Fibroblast of skin of left biceps (primary cell): ENCODE measurements around the gene AXDND1.

ENCODE experiments used
- DNase-seq, 2 experiments: peaks; one replicate each; pipeline ENCODE4 v3.0.0-alpha.2; 2013; ENCODE audit warnings: low read depth in 2 of 2

Gene AXDND1

DNA sequence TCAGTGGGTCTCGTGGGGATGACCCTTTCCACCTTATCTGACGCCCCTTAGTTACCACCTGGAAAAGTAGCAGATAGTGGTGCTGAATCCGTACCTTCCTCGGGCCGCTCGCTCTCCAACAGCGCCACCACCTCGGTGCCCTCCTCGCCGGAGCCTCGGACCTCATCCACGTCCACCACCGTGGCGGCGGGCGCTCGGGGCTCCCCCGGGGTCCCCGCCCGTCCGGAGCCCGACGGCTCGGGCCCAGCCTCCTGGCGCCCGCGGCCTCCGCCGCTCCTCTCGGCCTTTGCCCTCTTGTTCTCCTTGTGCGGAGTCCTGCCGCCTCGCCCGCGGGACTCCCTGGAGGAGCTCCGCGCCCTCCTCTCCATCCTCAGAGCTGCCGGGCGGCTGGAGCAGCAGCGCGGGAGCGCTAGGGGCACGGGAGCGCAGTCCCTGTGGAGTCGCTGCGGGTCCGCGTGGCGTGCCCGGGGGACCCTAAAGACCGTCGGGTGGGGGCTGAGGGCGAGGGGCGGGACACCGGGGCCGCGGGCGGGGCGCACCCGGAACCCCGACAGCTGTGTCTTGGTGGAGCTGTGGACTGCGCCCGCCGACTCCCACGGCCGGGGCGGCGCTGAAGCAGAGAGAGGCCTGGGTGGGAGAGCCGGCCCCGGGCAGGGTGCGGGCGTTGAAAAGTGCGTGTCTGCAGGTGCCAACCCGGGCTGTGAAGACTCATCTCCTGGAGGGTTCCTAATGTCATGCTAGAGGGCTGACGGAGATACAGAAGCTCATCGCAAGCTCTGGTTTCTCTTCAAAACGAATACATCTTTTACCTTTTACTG is 209.9 kb downstream of the AXDND1 start, which contains the start of gene NPHS2:
TSS of gene NPHS2 (minus strand) at position 452 of the 818 bp plus-strand sequence. CDS start at position 368, 84 bp downstream.
- DNase-seq = no peak

DNA sequence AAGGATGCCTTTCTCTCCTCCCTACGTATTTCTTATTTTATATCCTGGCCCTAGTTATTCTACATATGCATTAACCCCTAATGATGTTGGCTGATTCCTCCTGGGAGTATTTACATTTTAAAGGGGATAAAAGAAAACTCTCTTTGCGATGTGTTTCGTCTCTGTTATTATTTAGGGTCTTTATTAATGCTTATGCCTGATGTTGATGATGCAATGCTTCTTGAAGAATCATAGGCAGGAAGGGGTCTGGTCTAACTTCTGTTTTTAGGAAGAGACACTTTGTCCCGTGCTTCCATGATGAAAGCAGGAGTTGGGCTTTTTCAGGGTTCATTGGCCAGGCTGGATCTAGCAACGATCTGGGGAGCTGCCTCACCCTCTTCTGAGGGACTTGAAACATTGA is 210.7 kb downstream of the AXDND1 start:
- DNase-seq = no peak

DNA sequence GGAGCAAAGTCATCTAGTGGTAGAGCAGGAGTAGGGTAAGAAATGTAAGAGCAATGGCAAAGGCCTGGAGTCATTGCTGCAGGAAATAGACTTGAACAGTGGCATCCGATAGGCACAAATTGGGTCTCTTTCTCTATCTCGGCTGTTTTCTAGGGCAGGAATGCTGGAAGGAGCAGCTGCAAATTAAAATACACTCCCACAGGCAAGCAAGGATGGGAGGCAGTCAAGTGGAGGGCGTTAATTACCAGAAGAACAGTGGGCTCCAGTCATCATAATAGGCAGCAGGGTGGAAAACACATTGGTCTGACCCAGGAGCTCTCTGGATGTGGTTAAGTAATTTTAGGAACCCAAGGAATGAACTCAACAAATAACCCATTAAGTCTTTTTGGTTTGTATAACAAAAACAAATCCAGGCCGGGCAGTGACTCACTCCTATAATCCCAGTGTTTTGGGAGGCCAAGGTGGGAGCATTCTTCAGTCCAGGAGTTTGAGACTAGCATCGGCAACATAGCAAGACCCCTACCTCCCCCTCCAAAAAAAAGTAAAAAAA is 218.1 kb downstream of the AXDND1 start:
- DNase-seq = no peak

DNA sequence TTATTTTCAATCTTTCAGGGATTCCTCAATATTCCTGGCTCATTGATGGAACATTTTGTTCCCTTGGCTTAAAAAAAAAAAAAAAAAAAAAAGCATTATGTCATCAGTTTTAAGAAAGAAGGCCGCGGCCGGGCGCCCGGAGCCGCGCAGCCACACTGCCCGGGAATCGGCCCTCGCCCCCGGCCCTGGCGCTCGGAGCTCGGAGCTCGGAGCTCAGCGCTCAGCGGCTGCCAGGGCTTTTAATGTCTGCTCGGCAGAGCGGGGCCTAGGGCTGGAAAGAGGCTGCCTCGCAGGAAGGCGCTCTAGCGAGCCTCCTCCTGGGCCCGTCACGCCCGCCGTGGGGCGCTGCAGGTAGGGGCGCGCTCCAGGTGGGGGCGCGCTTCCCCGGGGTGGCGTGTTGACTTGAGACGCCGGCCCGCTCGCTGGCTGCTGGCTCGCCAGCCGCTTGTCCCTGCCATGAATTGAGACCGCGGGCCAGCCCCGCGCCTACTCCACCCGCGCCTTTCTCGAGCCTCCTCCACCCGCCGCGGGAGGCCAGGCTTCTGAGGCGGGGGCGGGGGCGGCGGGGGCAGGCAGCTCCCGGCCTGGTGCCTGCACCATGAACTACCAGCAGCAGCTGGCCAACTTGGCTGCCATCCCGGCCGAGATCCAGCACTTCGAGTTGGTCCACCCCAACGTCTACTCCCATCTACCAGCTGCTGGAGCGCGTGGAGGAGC is 220.5 kb downstream of the AXDND1 start:
- DNase-seq = no peak

DNA sequence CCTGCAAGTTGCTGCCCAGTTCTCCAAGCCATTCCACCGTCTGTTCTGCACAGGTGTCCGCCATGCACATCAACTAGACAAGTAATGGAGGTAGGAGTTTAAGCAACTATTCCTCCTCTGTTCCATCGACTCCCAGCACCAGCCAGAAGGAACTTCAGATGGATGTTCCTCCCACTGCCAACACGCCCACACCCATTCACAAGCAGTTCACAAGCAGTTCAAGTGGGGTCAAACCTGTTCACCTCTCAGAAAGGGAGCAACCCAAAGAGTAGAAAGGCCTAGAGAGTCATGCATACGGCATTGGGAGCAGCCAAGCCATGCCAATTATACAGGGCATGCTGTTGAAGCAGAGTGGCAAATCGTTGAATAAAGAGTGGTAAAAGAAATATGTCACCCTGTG is 221.6 kb downstream of the AXDND1 start:
- no peak for DNase-seq

DNA sequence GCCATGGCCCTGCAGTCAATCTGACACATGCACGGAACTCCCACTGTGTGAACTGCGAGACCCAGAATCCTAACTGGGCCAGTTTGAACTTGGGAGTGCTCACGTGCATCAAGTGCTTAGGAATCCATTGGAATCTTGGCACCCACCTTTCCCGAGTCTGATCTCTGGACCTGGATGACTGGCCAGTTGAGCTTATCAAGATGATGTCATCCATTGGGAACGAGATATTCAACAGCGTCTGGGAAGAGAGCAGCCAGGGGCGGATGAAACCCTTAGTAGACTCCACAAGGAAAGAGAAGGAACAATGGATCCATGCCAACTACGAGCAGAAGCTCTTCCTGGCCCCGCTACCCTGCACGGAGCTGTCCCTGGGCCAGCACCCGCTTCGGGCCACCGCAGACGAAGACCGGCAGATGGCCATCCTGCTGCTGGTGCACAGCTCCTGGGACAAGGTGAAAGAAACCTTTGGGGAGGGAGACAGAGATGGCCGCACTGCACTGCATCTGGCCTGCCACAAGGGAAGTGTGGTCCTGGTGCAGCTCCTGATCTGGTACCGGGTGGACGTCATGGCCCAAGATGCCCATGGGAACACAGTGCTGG is 222.8 kb downstream of the AXDND1 start:
- DNase-seq = no peak

DNA sequence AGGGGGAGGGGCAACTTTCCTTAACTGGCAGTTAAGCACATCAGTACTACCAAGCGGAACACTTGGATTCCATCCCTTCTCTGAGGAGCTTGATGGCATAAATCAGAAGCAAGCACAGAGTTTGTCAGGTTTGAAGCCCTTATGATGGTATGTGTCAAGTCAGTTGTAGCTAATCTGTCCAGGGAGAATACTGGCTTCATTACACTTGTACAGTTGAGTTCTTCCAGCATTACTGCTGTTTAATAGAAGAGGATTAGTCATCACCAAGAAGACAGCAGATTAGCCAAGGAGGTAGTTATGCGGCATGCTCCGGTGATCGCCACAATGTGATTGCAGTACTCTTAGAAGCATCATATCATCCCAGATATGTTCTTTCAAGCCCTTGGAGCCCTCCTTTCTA is 223.7 kb downstream of the AXDND1 start:
- no peak for DNase-seq

DNA sequence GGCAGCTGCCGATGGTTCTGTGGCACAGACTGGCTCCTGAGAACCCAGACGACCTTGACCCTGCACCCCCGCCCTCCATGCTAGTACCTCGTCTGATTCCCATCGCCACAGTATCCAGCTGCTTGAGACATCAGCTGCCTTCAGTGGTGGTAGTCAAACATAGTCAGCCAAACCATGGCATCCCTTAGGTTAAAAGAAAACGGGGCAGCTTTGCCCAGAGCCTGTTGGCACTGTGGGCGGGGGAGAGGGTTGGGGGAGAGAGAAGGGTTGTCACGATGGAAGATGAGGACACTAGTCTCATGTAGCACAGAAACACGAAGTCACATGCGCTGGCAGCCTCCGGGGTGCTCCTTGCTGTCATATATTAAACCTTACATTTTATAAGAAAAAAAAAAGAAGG is 224.9 kb downstream of the AXDND1 start:
- no peak for DNase-seq

DNA sequence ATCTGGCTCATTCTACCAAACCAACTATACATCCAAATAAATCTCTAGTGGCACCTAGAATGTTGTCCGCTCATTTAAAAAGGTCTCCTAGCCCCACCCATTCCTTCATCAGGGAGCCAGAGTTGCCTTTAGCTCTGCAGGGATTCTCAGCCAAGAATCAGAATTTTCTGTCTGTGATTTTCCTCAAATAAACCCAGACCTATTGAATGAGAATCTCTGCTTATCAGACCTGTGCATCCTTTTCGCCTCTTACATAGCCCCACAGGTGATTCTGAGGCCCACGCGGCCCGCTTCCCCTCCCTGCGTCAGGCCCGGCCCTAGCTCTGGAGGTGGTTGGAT is 225.5 kb downstream of the AXDND1 start:
- no peak for DNase-seq

DNA sequence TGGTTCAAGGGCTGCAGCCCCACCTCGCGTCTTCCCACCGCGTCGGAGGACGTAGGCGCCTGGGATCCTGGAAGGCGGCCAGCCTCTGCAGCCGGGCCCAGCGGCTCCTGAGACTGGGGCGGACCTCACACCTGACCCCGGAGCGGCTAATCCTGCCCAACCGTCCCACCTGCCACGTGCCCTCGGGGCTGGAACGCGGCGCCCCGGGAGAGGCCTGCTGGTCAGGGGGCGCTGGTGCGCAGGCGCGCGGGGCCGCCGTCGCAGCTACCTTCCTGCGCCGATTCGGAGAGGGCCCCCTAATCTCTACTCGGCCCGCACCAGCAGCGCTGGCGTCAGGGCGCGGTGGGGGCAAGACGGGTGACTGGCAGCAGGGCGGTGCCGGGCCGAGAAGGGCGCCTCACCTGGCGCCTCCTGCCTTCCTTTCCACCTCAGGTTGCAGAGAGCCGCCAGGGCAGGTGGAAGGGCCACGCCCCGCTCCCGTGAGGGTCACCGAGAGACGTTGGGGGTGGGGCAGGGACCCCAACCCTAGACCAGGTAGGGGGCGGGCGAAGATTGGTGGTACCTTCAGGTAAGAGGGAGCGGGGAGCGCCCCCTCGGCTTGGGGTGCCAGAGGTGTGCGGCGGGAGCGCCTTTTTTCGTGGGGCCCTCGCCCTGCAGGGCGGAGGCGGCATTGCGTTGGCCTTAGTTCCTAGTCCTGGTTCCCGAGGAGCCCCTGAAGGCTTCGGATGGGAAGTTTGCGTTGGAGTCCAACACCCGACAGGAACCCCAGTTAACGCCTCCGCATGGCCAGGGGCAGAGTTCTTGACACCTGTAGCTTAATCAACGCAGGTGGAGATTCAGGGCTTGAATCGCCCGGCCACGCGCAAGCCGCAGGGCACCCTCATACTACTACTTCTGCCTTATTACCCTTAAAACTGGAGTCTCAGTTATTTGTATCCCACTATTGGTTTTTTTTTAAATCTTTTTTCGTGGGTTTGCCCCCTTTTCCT is 226.1 kb downstream of the AXDND1 start, which contains the start of gene TDRD5:
TSS of gene TDRD5 (plus strand) at position 241 of the 989 bp plus-strand sequence. CDS start 784 bp downstream, outside the sequence.
- no peak for DNase-seq

DNA sequence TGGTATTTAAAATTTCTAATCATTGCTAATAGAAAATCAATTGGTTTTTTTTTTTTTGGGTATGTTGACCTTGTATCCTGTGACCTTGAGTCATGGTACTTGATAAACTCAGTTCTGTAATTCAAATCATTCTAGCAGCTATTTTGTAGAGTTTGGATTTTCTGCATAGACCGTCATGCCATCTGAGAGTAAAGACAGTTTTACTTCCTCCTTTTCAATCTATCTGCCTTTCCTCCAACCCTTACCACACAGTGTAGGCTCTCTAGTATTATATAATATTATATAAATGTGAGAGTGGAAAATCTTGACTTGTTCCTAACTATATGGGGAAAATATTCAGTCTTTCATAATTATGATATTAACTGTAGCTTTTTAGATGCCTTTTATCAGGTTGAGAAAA is 232.9 kb downstream of the AXDND1 start:
- DNase-seq = no peak

DNA sequence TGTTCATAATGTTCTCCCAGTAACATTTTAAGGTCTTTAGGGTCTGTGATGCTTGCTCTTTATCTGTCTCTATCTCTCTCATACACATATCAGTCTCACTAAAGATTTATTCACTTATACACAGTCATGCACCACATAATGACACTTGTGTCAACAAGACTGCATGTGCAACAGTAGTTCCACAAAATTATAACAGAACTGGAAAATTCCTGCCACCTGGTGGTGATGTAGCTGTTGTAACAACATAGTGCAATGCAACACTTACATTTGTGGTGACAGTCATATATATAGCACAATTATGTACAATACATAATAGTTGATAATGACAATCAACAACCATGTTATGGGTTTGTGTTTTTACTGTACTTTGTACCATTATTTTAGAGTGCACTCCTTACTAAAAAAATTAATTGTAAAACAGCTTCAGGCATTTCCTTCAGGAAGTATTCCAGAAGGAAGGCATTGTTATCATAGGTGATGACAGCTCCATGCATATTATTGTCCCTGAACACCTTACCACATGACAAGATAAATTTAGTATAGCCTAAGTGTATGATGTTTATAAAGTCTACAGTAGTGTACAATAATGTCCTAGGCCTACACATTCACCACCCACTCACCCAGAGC is 234.0 kb downstream of the AXDND1 start:
- DNase-seq = no peak

DNA sequence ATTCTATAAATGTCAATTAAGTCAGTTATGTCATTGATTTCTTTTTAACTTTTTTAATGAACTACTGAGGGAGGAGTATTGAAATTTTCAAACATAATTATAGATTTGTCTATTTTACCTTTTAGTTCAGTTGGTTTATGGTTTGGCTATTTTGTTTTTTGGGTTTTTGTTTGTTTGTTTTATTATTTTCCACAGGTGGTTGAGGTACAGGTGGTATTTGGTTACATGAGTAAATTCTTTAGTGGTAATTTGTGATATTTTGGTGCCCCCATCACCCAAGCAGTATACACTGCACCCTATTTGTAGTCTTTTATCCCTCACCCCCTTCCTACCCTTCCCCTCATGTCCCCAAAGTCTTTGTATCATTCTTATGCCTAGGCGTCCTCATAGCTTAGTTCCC is 235.3 kb downstream of the AXDND1 start:
- no peak for DNase-seq
